ENCODE data around the gene CPED1.
"Not testable (repeated sequence)": the region's sequence is repeated elsewhere in the genome, so short reads cannot be mapped to it uniquely, and the experiment has no call there.

Gene CPED1

GRCh38 chr7:121002048-121002756 is 13.7 kb downstream of the CPED1 start:
- no peak for FAIRE-seq
- no peak for TF ChIP-seq CTCF (IDR thresholded peaks at IDR 0.05; ENCODE audit: insufficient read depth, missing control alignments)

GRCh38 chr7:121002757-121003200 is 14.3 kb downstream of the CPED1 start:
- FAIRE-seq (no peak), DNase-seq (ENCODE audit: insufficient read length, low spot score) (no peak)
- no peak for TF ChIP-seq CTCF (IDR thresholded peaks at IDR 0.05; ENCODE audit: insufficient read depth, missing control alignments)

More at GRCh38 chr7:121002048-121002756, 13.7 kb downstream of the CPED1 start:
- no peak for DNase-seq (ENCODE audit: insufficient read length, low spot score)

GRCh38 chr7:121003986-121004685 is 15.6 kb downstream of the CPED1 start:
- TF ChIP-seq CTCF (IDR thresholded peaks at IDR 0.05; ENCODE audit: insufficient read depth, missing control alignments), result no peak
- DNase-seq (ENCODE audit: insufficient read length, low spot score) (no peak), FAIRE-seq (no peak)

GRCh38 chr7:121005058-121005457 is 16.5 kb downstream of the CPED1 start:
- FAIRE-seq; DNase-seq (ENCODE audit: insufficient read length, low spot score): not testable (repeated sequence)

GRCh38 chr7:121005996-121006584 is 17.6 kb downstream of the CPED1 start:
- DNase-seq (ENCODE audit: insufficient read length, low spot score), result no peak
- no peak for TF ChIP-seq CTCF (IDR thresholded peaks at IDR 0.05; ENCODE audit: insufficient read depth, missing control alignments)
- FAIRE-seq, result no peak

- FAIRE-seq (no peak), DNase-seq (ENCODE audit: insufficient read length, low spot score) (no peak)
- no peak for TF ChIP-seq CTCF (IDR thresholded peaks at IDR 0.05; ENCODE audit: insufficient read depth, missing control alignments)
Observed at GRCh38 chr7:121006711-121007315, 18.3 kb downstream of the CPED1 start.

GRCh38 chr7:121008816-121009215 is 20.3 kb downstream of the CPED1 start:
- TF ChIP-seq CTCF (IDR thresholded peaks at IDR 0.05; ENCODE audit: insufficient read depth, missing control alignments), result no peak
- no peak for DNase-seq (ENCODE audit: insufficient read length, low spot score)
- no peak for FAIRE-seq
